Stomach (tissue), 4 donors: ENCODE data around the gene LDB2.

Experiments
- EP300 ChIP-seq: sonication (generic); formaldehyde crosslinking; IDR thresholded peaks from one replicate; pipeline ENCODE4 v1.6.1; 2017; ENCODE audit warnings: antibody characterized with exemption
- POLR2A ChIP-seq, 4 donors: fragments of 450-650 bp; IDR thresholded peaks; one replicate each; pipeline ENCODE4 v1.6.1; 2016; ENCODE audit warnings: antibody characterized with exemption in 4 of 4, control low read depth in 2 of 4, mild to moderate bottlenecking in 1 of 4, moderate library complexity in 1 of 4
- POLR2AphosphoS5 ChIP-seq, 3 donors: sonication (generic); formaldehyde crosslinking; IDR thresholded peaks; one replicate each; pipeline ENCODE4 v1.6.1; 2016; ENCODE audit warnings: antibody characterized with exemption in 3 of 3
- TF ChIP-seq, protein P1 (sequence below), 7 experiments: fragments of 450-650 bp in 4 of 7; fragments of 200-600 bp in 3 of 7; sonication (generic) in 3 of 7; IDR thresholded peaks; one replicate each; pipeline ENCODE4 v1.5.1; 2016 to 2019; ENCODE audit warnings: antibody characterized with exemption in 7 of 7, control low read depth in 2 of 7, mild to moderate bottlenecking in 1 of 7

- TF ChIP-seq POLR2A (IDR thresholded peaks at IDR 0.05) (no peak), POLR2AphosphoS5 (IDR thresholded peaks at IDR 0.05) (no peak), EP300 (no peak)
- TF ChIP-seq, protein P1, sequence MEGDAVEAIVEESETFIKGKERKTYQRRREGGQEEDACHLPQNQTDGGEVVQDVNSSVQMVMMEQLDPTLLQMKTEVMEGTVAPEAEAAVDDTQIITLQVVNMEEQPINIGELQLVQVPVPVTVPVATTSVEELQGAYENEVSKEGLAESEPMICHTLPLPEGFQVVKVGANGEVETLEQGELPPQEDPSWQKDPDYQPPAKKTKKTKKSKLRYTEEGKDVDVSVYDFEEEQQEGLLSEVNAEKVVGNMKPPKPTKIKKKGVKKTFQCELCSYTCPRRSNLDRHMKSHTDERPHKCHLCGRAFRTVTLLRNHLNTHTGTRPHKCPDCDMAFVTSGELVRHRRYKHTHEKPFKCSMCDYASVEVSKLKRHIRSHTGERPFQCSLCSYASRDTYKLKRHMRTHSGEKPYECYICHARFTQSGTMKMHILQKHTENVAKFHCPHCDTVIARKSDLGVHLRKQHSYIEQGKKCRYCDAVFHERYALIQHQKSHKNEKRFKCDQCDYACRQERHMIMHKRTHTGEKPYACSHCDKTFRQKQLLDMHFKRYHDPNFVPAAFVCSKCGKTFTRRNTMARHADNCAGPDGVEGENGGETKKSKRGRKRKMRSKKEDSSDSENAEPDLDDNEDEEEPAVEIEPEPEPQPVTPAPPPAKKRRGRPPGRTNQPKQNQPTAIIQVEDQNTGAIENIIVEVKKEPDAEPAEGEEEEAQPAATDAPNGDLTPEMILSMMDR (IDR thresholded peaks at IDR 0.05): no peak
Observed at GRCh38 chr4:16480011-16480410, 418.4 kb downstream of the LDB2 start.
